Right lobe of liver (tissue), 6 donors: Measurements from ENCODE around the gene CNNM1. TPM values are rescaled to one million over a fixed set of nuclear protein-coding genes. Genes with fewer than 3 reads are reported as not detected.

Experiments
- ATAC-seq, 4 donors: fragments of 200-7000 bp; cut with Tn5 transposase; one replicate each; pipeline ENCODE4 v1.9.1; 2020; ENCODE audit warnings: mild to moderate bottlenecking in 4 of 4, moderate library complexity in 4 of 4
- DNase-seq, 3 donors: peaks; one replicate each; pipeline ENCODE4 v3.0.0-alpha.2; 2020
- H3K27ac ChIP-seq, 3 donors: fragments of 200-600 bp; one replicate each; pipeline ENCODE4 v1.8.0; 2022
- H3K27me3 ChIP-seq, 2 donors: fragments of 200-600 bp; one replicate each; pipeline ENCODE4 v1.8.0; 2022
- H3K36me3 ChIP-seq, 4 donors: fragments of 200-600 bp; sonication (generic) in 1 of 4; one replicate each; pipeline versions ENCODE4 v1.5.1 to v1.8.0; 2017 to 2022; ENCODE audit warnings: control low read depth in 1 of 4
- H3K4me1 ChIP-seq, 4 donors: fragments of 200-600 bp; sonication (generic) in 1 of 4; one replicate each; pipeline versions ENCODE4 v1.5.1 to v1.8.0; 2017 to 2022; ENCODE audit warnings: control low read depth in 1 of 4
- H3K4me3 ChIP-seq, 3 donors: fragments of 200-600 bp; one replicate each; pipeline ENCODE4 v1.8.0; 2022
- H3K9me3 ChIP-seq, 4 donors: fragments of 200-600 bp; sonication (generic) in 1 of 4; one replicate each; pipeline versions ENCODE4 v1.5.1 to v1.8.0; 2017 to 2022; ENCODE audit warnings: control low read depth in 1 of 4
- CTCF ChIP-seq, 4 donors: fragments of 200-600 bp in 3 of 4; fragments of 450-650 bp in 1 of 4; IDR thresholded peaks; one replicate each; pipeline versions ENCODE4 v1.5.1 to v1.8.0; 2016 to 2022; ENCODE audit warnings: antibody characterized with exemption in 4 of 4, mild to moderate bottlenecking in 2 of 4
- POLR2A ChIP-seq: fragments of 450-650 bp; IDR thresholded peaks from one replicate; pipeline ENCODE4 v1.6.1; 2017; ENCODE audit warnings: antibody characterized with exemption, mild to moderate bottlenecking
- WGBS: methylation state at CpG from one replicate; pipeline ENCODE4 v1.1.6; 2018; ENCODE audit warnings: low coverage, low lambda C conversion rate; ENCODE audit not compliant: insufficient coverage; ENCODE audit errors: missing lambda C conversion rate; 5-methylcytosine and 5-hydroxymethylcytosine counted together
- intact Hi-C, 2 donors: fragments of 100-400 bp; cut with DNase I; formaldehyde crosslinking; loops; one replicate each; pipeline versions ENCODE4 v1.11.2 to v1.14.1; 2022
- total RNA-seq, 6 experiments: library from RNA; depleted of rRNA in 2 of 6; stranded (reverse); fragments of >200 nt in 2 of 6; fragmentation: NEBNext Ultra II Directional in 3 of 6; extraction: Animal tissue kit (Norgen Biotek cat#: 25700) in 3 of 6; gene quantifications; one replicate each; pipeline versions ENCODE4 v1.1.0 to v1.2.4, GENCODE V29; 2016 to 2023
- donor health status: DM: no; HTN: yes; CAD: no.
- donor health status: DM: no; HTN: no; CAD: no.
- donor health status: DM: no; HTN: no; CAD: no.
- donor health status: DM: no; HTN: yes; CAD: no.
- donor health status: DM: no; HTN: yes; CAD: no.

Gene CNNM1
- total RNA-seq, 6 experiments from 2014 or later = 0.12 to 0.40 (median 0.20) TPM

- DNase-seq = no peak
- Histone ChIP-seq H3K27ac (peak overlapping the region; percentile 47 to 92 (median 88)), H3K9me3 (no peaks in the 10 kb centered on the region), H3K36me3 (peaks cover 0 to 8% (median 8%) of the 10 kb centered on the region in 4 donors), H3K4me1 (peaks cover 2 to 44% (median 11%) of the 10 kb centered on the region in 4 donors), H3K4me3 (peak overlapping the region; percentile 84 to 89 (median 88)), H3K27me3 (no peaks in the 10 kb centered on the region)
- ATAC-seq = peak in 2 of 4 donors; percentile 1
- TF ChIP-seq CTCF (IDR thresholded peaks at IDR 0.05) (no peak), POLR2A (peak; percentile 10)
- WGBS = 35% methylated on average over 3 of the region's 4 CpGs
- intact Hi-C loops = no loop called here
Measured at GRCh38 chr10:99427566-99428190, 98.5 kb downstream of the CNNM1 start.

GRCh38 chr10:99429517-99430095 is 100.5 kb downstream of the CNNM1 start:
- Histone ChIP-seq H3K4me1 (peaks cover 2 to 41% (median 5%) of the 10 kb centered on the region in 4 donors), H3K4me3 (peak overlapping the region; percentile 84 to 89 (median 88)), H3K36me3 (peaks cover 0 to 7% (median 4%) of the 10 kb centered on the region in 4 donors), H3K27ac (peak overlapping the region; percentile 81 to 92 (median 88)), H3K9me3 (no peaks in the 10 kb centered on the region), H3K27me3 (no peaks in the 10 kb centered on the region)
- intact Hi-C loops = no loop called here
- 17% methylated on average over 6 of the region's 6 CpGs for WGBS
- DNase-seq (no peak), ATAC-seq (no peak)
- TF ChIP-seq CTCF (IDR thresholded peaks at IDR 0.05) (no peak), POLR2A (no peak)

DNA sequence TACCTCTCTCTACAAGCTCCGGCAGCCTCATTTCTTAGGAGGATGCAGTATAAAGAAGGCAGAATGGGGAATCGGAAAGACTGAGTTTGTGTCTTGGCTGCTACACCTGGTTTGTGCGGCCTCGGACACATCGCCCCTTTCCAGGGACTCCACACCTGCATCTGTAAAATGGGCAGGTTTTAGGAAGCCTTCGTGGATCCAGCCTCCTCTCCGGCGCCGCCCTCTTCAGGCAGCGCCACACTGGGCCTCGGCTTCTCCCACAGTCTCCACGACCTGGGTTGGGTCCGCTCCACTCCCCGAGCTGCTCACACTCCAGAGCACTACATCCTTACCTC is 100.9 kb downstream of the CNNM1 start:
- H3K36me3 ChIP-seq = peaks cover 0 to 4% (median under 1%) of the 10 kb centered on the region in 4 donors
- TF ChIP-seq CTCF (IDR thresholded peaks at IDR 0.05) (no peak), POLR2A (no peak)
- DNase-seq = no peak
- peaks cover 2 to 37% (median 5%) of the 10 kb centered on the region in 4 donors for H3K4me1 ChIP-seq
- H3K27ac ChIP-seq = peak overlapping the region; percentile 81 to 92 (median 88)
- no peaks in the 10 kb centered on the region for H3K9me3 ChIP-seq
- peak overlapping the region; percentile 84 to 89 (median 88) for H3K4me3 ChIP-seq
- 15% methylated on average over 7 of the region's 14 CpGs for WGBS
- peak; percentile 0 to 27 (median 2) for ATAC-seq
- intact Hi-C loops = no loop called here
- H3K27me3 ChIP-seq = no peaks in the 10 kb centered on the region

- TF ChIP-seq CTCF (IDR thresholded peaks at IDR 0.05) (no peak), POLR2A (peak; percentile 97)
- Histone ChIP-seq H3K27ac (peak within 1 kb of the TSS; percentile 94 to 97 (median 95)), H3K36me3 (no peaks in the 10 kb centered on the region), H3K9me3 (no peaks in the 10 kb centered on the region), H3K4me1 (peaks cover 2 to 31% (median 5%) of the 10 kb centered on the region in 4 donors), H3K27me3 (no peaks in the 10 kb centered on the region), H3K4me3 (peak within 1 kb of the TSS; percentile 84 to 89 (median 88))
- 0% methylated on average over 29 of the region's 59 CpGs for WGBS
- DNase-seq (peak; percentile 97 to 99 (median 98)), ATAC-seq (peak; percentile 79 to 96 (median 88))
- intact Hi-C loops = no loop called here
Measured at GRCh38 chr10:99430451-99431189, 101.5 kb downstream of the CNNM1 start, which contains the start of gene GOT1. Gene GOT1, minus strand, starts transcription at chr10:99430624. Its CDS starts 59 bp downstream, at chr10:99430565.
